ENCODE data around the gene PIP4K2C.
A peak's percentile ranks its signal among the peaks of the same experiment; 100 is the strongest.
"Not testable (repeated sequence)": the region's sequence is repeated elsewhere in the genome, so short reads cannot be mapped to it uniquely, and the experiment has no call there.

PIP4K2C gene

GRCh38 chr12:57560516-57560915 lies 30.5 kb upstream of the PIP4K2C start:
- DNase-seq = no peak

- not testable (repeated sequence) for DNase-seq
Measured at GRCh38 chr12:57561117-57561516, 29.9 kb upstream of the PIP4K2C start.

- DNase-seq = no peak
Measured at GRCh38 chr12:57563358-57563757, 27.6 kb upstream of the PIP4K2C start.

- DNase-seq = no peak
Measured at GRCh38 chr12:57564178-57564740, 26.7 kb upstream of the PIP4K2C start.

GRCh38 chr12:57568838-57569237 lies 22.2 kb upstream of the PIP4K2C start:
- no peak for DNase-seq

- no peak for DNase-seq
Measured at GRCh38 chr12:57569858-57570257, 21.1 kb upstream of the PIP4K2C start.

- not testable (repeated sequence) for DNase-seq
Measured at GRCh38 chr12:57570438-57570837, 20.6 kb upstream of the PIP4K2C start.

GRCh38 chr12:57571926-57572762 lies 18.8 kb upstream of the PIP4K2C start:
- DNase-seq = no peak

- DNase-seq = no peak
Measured at GRCh38 chr12:57574795-57575194, 16.2 kb upstream of the PIP4K2C start.

- DNase-seq = no peak
Measured at GRCh38 chr12:57575771-57576612, 15.0 kb upstream of the PIP4K2C start.

GRCh38 chr12:57576613-57577160 lies 14.3 kb upstream of the PIP4K2C start:
- DNase-seq = no peak

GRCh38 chr12:57577981-57578758 lies 12.8 kb upstream of the PIP4K2C start:
- no peak for DNase-seq

GRCh38 chr12:57579011-57579410 lies 12.0 kb upstream of the PIP4K2C start:
- no peak for DNase-seq

GRCh38 chr12:57579677-57580465 lies 11.1 kb upstream of the PIP4K2C start:
- DNase-seq = no peak

GRCh38 chr12:57580466-57580795 lies 10.6 kb upstream of the PIP4K2C start:
- DNase-seq = no peak

- DNase-seq = no peak
Measured at GRCh38 chr12:57581802-57582201, 9.2 kb upstream of the PIP4K2C start.

GRCh38 chr12:57582440-57582839 lies 8.6 kb upstream of the PIP4K2C start:
- DNase-seq = no peak

GRCh38 chr12:57583008-57583831 lies 7.8 kb upstream of the PIP4K2C start:
- DNase-seq = peak; percentile 86

GRCh38 chr12:57584050-57584449 lies 6.9 kb upstream of the PIP4K2C start:
- no peak for DNase-seq

- no peak for DNase-seq
Measured at GRCh38 chr12:57584690-57585089, 6.3 kb upstream of the PIP4K2C start.

- no peak for DNase-seq
Measured at GRCh38 chr12:57585156-57585555, 5.8 kb upstream of the PIP4K2C start.

All from activated CD4-positive, alpha-beta T cell treated with anti-CD3 and anti-CD28 coated beads, Interleukin-10, Interleukin-2, amounts not matched to agents 100 ng/mL and 50 ng/mL, durations not matched to agents 16 hours and 8 hours (primary cell).